ENCODE measurements around the gene MRPS21. TPM values are rescaled to one million over a fixed set of nuclear protein-coding genes. Genes with fewer than 3 reads are reported as not detected.
A peak's percentile ranks its signal among the peaks of the same experiment; 100 is the strongest.

Gene MRPS21
- total RNA-seq, 1 donor = 30.7 TPM

DNA sequence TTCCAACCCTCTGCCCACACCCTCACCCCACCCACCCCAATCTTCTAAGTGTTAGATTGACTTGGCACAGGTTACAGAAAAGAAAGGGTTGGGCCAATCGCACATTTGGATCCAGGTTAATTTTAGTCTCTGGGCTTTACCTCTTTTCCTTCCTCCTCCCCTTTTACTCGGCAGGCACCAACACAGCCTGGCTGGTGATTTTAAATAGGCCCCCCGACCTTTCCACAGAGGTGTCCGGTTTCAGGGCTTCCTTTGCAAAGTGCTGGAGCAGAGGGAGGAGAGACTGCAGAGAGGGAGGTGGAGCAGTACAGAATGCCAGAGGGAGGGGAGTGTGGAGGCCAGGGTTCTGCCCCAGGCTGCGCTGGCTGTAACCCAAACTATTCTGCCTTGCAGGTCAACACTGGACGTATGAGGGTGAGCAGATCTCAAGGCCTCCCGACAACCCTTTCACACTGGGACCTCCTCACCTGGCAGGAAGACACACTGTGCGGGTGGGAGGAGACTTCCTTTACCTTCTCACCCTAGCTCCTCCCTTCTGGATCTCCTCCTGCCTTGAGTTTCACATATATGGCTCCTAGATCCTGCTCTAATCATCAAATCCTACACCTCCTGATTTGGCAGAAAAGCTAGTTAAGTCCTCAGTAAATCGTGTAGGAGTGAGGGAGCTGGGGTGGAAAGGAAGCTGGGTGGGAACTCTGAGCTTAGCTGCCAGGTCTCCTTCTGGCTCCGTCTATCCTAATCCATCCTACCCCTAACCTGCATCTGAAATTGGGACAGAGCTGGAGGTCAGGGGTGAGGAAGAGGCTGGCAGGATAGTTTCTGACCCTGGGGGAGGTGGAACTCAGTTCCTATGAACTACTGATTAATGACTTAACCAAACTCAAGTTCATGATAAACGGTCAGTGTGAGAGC, 33.6 kb upstream of the MRPS21 start:
- DNase-seq (ENCODE audit: low read depth) = peak; percentile 47
- TF ChIP-seq, protein P1, sequence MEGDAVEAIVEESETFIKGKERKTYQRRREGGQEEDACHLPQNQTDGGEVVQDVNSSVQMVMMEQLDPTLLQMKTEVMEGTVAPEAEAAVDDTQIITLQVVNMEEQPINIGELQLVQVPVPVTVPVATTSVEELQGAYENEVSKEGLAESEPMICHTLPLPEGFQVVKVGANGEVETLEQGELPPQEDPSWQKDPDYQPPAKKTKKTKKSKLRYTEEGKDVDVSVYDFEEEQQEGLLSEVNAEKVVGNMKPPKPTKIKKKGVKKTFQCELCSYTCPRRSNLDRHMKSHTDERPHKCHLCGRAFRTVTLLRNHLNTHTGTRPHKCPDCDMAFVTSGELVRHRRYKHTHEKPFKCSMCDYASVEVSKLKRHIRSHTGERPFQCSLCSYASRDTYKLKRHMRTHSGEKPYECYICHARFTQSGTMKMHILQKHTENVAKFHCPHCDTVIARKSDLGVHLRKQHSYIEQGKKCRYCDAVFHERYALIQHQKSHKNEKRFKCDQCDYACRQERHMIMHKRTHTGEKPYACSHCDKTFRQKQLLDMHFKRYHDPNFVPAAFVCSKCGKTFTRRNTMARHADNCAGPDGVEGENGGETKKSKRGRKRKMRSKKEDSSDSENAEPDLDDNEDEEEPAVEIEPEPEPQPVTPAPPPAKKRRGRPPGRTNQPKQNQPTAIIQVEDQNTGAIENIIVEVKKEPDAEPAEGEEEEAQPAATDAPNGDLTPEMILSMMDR (IDR thresholded peaks at IDR 0.05; ENCODE audit: insufficient read depth, low read depth, low read length) = no peak

DNA sequence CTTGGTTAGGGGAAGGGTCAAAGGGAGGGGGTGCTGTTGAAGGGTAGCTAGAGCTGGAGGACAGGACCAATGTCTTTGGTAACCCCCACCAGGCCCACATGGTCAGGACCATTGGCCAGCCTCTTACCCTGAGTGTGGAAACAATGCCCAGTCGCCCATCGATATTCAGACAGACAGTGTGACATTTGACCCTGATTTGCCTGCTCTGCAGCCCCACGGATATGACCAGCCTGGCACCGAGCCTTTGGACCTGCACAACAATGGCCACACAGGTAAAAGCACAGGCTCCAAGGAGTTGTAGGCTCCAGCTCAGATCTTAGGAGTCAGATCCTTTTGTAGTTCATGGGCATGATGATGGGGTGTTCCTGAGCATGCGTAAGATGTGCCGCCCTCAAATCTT, 32.3 kb upstream of the MRPS21 start:
- TF ChIP-seq, protein P1 (IDR thresholded peaks at IDR 0.05; ENCODE audit: insufficient read depth, low read depth, low read length) = no peak
- DNase-seq (ENCODE audit: low read depth) = no peak

More for the DNA sequence above, 33.6 kb upstream of the MRPS21 start:
- H3K4me3 ChIP-seq (ENCODE audit: low read depth, low read length) = no peak overlapping the region

DNA sequence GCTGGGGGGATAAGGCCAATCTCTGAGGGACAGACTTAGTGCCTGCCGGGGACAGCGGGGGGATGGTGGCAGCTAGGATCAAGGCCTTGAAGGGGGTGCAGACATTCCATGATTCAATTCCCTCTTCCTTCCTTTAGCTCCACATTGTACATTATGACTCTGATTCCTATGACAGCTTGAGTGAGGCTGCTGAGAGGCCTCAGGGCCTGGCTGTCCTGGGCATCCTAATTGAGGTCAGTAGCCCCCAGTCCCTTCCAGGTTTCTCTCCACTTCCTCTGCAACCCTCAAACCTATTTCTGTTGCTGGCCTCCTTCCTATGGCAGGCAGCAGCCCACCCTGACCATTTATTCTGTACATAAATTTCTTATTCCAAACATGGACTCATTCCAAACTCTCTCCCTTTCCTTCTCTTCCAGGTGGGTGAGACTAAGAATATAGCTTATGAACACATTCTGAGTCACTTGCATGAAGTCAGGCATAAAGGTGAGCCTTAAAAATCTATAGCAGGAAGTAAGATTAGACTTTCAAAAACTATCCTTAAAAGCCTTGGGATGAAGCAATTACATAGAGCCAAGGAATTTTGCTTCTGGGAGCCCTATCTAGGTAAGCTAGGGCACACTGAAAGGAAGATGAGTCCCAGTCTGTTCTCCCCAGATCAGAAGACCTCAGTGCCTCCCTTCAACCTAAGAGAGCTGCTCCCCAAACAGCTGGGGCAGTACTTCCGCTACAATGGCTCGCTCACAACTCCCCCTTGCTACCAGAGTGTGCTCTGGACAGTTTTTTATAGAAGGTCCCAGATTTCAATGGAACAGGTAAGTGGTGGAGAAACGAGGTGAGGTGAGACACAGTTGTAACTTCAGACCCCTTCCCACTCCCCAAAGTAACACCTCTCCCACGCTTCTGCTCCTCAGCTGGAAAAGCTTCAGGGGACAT, 31.0 kb upstream of the MRPS21 start:
- no peak for DNase-seq (ENCODE audit: low read depth)
- no peak overlapping the region for H3K4me3 ChIP-seq (ENCODE audit: low read depth, low read length)
- TF ChIP-seq, protein P1 (IDR thresholded peaks at IDR 0.05; ENCODE audit: insufficient read depth, low read depth, low read length) = no peak

More for the DNA sequence above, 32.3 kb upstream of the MRPS21 start:
- H3K4me3 ChIP-seq (ENCODE audit: low read depth, low read length) = no peak overlapping the region

DNA sequence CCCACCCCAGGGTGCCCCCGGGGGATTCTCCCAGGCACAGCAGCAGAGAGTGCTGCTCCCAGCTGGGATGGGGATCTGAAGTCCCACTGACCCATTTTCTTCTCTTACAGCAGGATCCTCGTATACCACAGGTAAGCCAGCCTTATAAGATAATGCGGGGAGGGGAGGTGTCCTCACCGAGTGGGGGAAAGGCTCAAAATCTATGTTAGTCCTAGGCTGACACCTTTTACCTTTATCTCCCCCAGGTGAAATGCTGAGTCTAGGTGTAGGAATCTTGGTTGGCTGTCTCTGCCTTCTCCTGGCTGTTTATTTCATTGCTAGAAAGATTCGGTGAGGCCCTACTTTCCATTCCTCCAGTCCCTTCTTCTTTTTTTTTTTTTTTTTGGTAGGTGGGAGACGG, 30.1 kb upstream of the MRPS21 start:
- DNase-seq (ENCODE audit: low read depth) = no peak
- TF ChIP-seq, protein P1 (IDR thresholded peaks at IDR 0.05; ENCODE audit: insufficient read depth, low read depth, low read length) = no peak
- no peak overlapping the region for H3K4me3 ChIP-seq (ENCODE audit: low read depth, low read length)

DNA sequence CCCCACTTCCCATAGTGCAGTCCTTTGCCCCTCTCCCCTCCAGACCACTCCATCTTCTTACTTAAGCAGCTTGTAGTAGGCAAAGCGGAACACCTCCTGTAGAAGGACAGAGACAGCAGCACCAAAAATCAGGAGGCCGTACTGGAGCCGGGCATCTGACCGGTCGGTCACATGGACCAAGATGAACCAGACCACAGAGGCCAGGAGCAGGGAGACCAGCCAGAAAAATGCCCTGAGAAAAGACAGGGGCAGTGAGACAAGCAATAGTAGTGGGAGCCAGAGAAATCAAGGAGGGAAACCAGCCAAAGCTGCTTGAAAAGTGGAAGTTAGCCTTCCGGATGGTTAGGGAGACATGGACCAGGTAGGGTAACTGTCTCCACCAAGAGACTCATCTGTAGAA, 25.8 kb upstream of the MRPS21 start:
- H3K4me3 ChIP-seq (ENCODE audit: low read depth, low read length) = peak overlapping the region; percentile 78
- TF ChIP-seq, protein P1 (IDR thresholded peaks at IDR 0.05; ENCODE audit: insufficient read depth, low read depth, low read length) = no peak
- DNase-seq (ENCODE audit: low read depth) = peak; percentile 8

DNA sequence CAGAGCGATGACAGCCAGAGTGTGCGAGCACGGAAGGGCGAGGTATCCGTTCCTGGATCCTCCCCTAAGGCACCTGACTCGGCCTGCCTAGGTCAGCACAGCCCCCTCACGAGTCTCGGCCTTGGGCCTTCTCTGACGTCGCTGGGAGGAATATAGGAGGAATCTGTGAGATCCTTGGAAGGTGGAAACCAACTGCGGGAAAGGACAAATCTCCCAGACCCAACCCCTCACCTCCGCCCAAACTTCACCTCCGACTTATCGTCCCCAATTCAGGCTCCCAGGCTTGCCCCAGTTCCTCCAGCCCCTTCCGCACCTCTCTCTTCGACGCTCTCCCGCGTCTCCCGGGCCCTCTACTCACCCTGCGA, 25.3 kb upstream of the MRPS21 start:
- peak overlapping the region; percentile 78 for H3K4me3 ChIP-seq (ENCODE audit: low read depth, low read length)
- DNase-seq (ENCODE audit: low read depth) = peak; percentile 56
- TF ChIP-seq, protein P1 (IDR thresholded peaks at IDR 0.05; ENCODE audit: insufficient read depth, low read depth, low read length) = no peak

All from fibroblast of villous mesenchyme (primary cell).